GM18498 (cell line): Measurements from ENCODE around the gene CENPV.
"Not testable (repeated sequence)": the region's sequence is repeated elsewhere in the genome, so short reads cannot be mapped to it uniquely, and the experiment has no call there.

Experiments used
- ATAC-seq: cut with Tn5 transposase; IDR thresholded peaks from one replicate; pipeline ENCODE4 v1.9.1; 2021; ENCODE audit warnings: mild to moderate bottlenecking, moderate library complexity; ENCODE audit not compliant: unreplicated experiment

CENPV gene

GRCh38 chr17:16314859-16315258 is 38.4 kb downstream of the CENPV start:
- no peak for ATAC-seq

GRCh38 chr17:16314189-16314588 is 39.1 kb downstream of the CENPV start:
- ATAC-seq: no peak

GRCh38 chr17:16313139-16314090 is 39.9 kb downstream of the CENPV start:
- no peak for ATAC-seq

GRCh38 chr17:16312061-16312460 is 41.2 kb downstream of the CENPV start:
- not testable (repeated sequence) for ATAC-seq

GRCh38 chr17:16306211-16306610 is 47.1 kb downstream of the CENPV start:
- ATAC-seq: no peak

GRCh38 chr17:16304830-16305229 is 48.4 kb downstream of the CENPV start:
- no peak for ATAC-seq

- ATAC-seq: no peak
These were observed 50.4 kb downstream of the CENPV start for GRCh38 chr17:16302856-16303255.

- no peak for ATAC-seq
These were observed 51.1 kb downstream of the CENPV start for GRCh38 chr17:16301963-16302855.

- ATAC-seq: no peak
These were observed 52.7 kb downstream of the CENPV start for GRCh38 chr17:16300554-16300953.

- no peak for ATAC-seq
These were observed 55.1 kb downstream of the CENPV start for GRCh38 chr17:16298140-16298662.

GRCh38 chr17:16297367-16298139 is 55.7 kb downstream of the CENPV start:
- ATAC-seq: no peak

- not testable (repeated sequence) for ATAC-seq
These were observed 57.2 kb downstream of the CENPV start for GRCh38 chr17:16296072-16296471.

- no peak for ATAC-seq
These were observed 58.7 kb downstream of the CENPV start for GRCh38 chr17:16294560-16294959.

- no peak for ATAC-seq
These were observed 59.3 kb downstream of the CENPV start for GRCh38 chr17:16293931-16294330.
